Measurements from ENCODE around the gene AGTPBP1.

Gene AGTPBP1

DNA sequence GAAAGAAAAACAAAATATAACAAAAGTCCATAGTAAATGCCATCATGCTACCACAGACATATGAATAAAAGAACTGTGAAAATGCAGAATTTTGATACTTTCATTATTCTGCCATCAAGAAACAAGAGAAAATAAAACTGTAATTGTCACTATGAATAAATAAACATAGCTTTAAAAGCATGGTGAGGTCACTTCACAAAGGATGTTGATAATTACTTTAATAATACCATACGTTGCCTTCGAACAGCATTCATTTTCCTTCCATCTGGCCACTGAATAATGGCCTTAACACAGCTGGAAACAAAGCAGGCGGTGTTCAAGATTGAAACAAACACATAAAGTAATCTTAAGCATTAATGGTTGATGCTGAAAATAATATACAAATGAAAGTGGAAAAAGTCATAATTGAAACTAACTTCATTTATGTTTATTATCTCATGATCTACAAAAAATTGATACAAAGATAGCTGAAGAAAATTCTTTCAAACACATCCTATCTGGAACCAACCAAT is 102.0 kb downstream of the AGTPBP1 start:
- TF ChIP-seq, protein P1, sequence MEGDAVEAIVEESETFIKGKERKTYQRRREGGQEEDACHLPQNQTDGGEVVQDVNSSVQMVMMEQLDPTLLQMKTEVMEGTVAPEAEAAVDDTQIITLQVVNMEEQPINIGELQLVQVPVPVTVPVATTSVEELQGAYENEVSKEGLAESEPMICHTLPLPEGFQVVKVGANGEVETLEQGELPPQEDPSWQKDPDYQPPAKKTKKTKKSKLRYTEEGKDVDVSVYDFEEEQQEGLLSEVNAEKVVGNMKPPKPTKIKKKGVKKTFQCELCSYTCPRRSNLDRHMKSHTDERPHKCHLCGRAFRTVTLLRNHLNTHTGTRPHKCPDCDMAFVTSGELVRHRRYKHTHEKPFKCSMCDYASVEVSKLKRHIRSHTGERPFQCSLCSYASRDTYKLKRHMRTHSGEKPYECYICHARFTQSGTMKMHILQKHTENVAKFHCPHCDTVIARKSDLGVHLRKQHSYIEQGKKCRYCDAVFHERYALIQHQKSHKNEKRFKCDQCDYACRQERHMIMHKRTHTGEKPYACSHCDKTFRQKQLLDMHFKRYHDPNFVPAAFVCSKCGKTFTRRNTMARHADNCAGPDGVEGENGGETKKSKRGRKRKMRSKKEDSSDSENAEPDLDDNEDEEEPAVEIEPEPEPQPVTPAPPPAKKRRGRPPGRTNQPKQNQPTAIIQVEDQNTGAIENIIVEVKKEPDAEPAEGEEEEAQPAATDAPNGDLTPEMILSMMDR (IDR thresholded peaks at IDR 0.05; ENCODE audit: extremely low read depth, insufficient read depth, missing control alignments): no peak
- in situ Hi-C loops (cut with MboI; ENCODE audit: low pct_unique_long_range_greater_than_20kb, low sequenced_read_pairs, unreplicated experiment): no loop called here
- no peak for DNase-seq (ENCODE audit: low spot score)

DNA sequence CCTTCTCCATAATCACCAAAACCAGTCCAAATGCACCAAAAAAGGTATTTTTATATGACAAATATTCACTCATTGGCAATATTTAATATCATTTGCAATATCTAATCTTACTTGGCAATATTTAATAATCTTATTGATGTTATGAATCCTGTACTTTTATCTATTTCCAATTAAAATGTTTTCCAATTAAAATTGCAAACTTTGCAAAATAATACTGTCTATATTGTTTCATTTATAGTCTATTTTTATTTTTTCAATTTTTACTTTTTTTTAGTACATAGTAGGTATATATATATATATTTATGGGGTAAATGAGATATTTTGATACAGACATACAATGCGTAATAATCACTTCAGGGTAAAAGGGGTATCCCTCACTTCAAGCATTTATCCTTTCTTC is 109.9 kb downstream of the AGTPBP1 start:
- no peak for DNase-seq (ENCODE audit: low spot score)
- in situ Hi-C loops (cut with MboI; ENCODE audit: low pct_unique_long_range_greater_than_20kb, low sequenced_read_pairs, unreplicated experiment): no loop called here
- TF ChIP-seq, protein P1 (IDR thresholded peaks at IDR 0.05; ENCODE audit: extremely low read depth, insufficient read depth, missing control alignments): no peak

DNA sequence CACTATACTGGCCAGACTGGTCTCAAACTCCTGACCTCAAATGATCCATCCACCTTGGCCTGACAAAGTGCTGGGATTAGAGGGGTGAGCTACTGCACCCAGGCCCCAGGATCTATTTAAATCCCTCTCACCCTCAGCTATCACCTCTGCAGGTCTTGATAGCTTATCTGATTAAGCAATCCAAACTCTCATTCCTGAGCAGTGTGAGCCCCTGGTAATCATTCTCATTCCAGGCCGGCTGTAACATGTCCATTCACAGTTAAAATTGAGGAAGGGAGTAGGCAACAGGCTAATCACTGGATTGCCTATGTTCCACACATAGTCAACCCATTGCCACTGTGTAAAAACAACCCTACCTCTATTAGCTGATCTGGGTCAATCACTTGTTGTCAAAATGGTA is 111.1 kb downstream of the AGTPBP1 start:
- TF ChIP-seq, protein P1 (IDR thresholded peaks at IDR 0.05; ENCODE audit: extremely low read depth, insufficient read depth, missing control alignments): no peak
- DNase-seq (ENCODE audit: low spot score): no peak
- in situ Hi-C loops (cut with MboI; ENCODE audit: low pct_unique_long_range_greater_than_20kb, low sequenced_read_pairs, unreplicated experiment): no loop called here

DNA sequence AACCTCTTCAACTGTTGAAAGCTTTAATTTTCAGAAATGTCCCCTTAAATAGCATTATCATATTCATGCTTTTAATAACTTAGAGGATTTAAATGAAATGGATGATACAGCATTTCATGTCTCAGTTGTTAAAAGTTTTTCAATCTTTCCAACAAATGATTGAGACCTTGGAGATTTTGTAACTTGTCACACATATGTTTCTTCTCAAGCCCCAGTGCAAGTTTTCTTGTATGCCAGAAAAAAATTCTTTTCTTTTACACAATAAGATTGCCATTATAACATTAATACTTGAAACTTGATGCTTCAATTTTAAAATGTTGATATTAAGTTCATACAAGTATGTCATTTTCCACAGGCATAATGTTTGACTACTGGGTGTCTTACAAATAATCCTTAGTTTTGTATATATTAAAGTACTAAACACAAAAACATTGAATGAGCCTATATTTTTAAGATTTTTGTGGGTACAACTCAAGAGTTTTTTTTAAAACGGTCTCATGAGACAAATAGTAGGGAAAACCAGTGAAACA is 124.5 kb downstream of the AGTPBP1 start:
- no peak for DNase-seq (ENCODE audit: low spot score)
- TF ChIP-seq, protein P1 (IDR thresholded peaks at IDR 0.05; ENCODE audit: extremely low read depth, insufficient read depth, missing control alignments): no peak
- in situ Hi-C loops (cut with MboI; ENCODE audit: low pct_unique_long_range_greater_than_20kb, low sequenced_read_pairs, unreplicated experiment): no loop called here

DNA sequence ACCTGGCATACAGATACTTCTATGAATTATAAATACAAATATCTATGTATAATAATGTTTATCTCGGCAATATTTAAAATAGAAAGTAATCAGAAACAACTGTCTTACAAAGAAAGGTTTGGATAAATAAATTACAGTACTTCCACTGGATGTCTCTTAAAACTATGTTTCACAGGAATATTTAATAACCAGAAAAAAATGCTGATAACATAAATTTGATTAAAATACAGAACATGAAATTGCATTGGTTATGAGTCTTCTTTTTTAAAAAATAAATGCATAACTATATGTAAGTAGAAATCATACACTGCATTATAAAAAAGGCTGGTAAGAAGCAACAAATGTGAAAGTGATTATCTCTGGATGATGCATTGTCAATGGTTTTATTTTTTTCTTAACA is 126.0 kb downstream of the AGTPBP1 start:
- in situ Hi-C loops (cut with MboI; ENCODE audit: low pct_unique_long_range_greater_than_20kb, low sequenced_read_pairs, unreplicated experiment): no loop called here
- TF ChIP-seq, protein P1 (IDR thresholded peaks at IDR 0.05; ENCODE audit: extremely low read depth, insufficient read depth, missing control alignments): no peak
- no peak for DNase-seq (ENCODE audit: low spot score)

DNA sequence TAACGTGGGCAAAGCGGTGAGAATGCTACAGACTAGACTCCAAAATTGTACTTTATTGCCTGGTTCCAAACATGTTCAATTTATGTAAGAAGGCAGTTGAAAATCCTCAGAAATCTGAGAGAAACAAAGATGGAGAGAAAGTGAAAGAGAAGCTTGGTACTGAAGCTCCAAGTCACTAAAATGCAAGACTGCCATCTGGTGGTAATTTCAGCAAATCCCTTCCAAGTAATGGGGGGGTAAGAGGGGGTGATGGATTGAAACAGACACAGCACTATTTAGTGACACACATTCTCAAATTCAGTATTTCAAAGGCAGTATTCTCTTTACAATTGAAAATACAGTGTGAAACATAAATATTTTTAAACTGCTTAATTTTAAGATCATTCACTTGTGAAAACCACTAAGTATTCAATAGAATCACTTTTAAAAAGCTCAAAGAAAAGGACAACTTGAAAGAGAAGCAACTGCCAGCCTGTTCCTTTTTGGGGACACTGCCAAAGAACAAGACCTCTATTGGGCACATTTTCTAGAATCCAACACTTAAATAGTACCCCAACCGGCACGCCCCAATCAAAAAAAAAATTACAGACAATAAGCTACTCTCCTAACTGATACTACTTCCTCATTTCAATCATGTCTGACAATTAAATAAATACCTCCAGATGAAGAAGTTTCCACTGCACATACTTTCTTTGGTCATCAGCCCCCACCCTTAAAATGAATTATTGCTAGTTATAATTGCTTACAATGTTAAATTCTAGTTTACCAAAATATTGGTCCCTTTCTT is 131.5 kb downstream of the AGTPBP1 start:
- peak; percentile 70 for DNase-seq (ENCODE audit: low spot score)
- in situ Hi-C loops (cut with MboI; ENCODE audit: low pct_unique_long_range_greater_than_20kb, low sequenced_read_pairs, unreplicated experiment): no loop called here
- TF ChIP-seq, protein P1 (IDR thresholded peaks at IDR 0.05; ENCODE audit: extremely low read depth, insufficient read depth, missing control alignments): peak; percentile 61
